ENCODE results near the gene AQP12B.

GRCh38 chr2:240722376-240722775 is 39.7 kb upstream of the AQP12B start:
- TF ChIP-seq REST (IDR thresholded peaks at IDR 0.05; ENCODE audit: borderline replicate concordance) (no peak), REST (CRISPR knock-in tag; IDR thresholded peaks at IDR 0.05; ENCODE audit: low read depth) (no peak), ZBTB26 (CRISPR knock-in tag; IDR thresholded peaks at IDR 0.05) (no peak), EP300 (IDR thresholded peaks at IDR 0.05; ENCODE audit: low read length) (no peak), PCBP1 (IDR thresholded peaks at IDR 0.05; ENCODE audit: low read depth, low read length, poor library complexity, severe bottlenecking) (no peak)
